Subcutaneous abdominal adipose tissue (tissue), 5 donors: ENCODE measurements around the gene EED.
A peak's percentile ranks its signal among the peaks of the same experiment; 100 is the strongest.
"Not testable (repeated sequence)": the region's sequence is repeated elsewhere in the genome, so short reads cannot be mapped to it uniquely, and the experiment has no call there.

Source experiments
- H3K27ac ChIP-seq: one replicate; pipeline ENCODE4 v1.7.0; 2013; ENCODE audit warnings: low read depth, mild to moderate bottlenecking, inconsistent platforms, low read length, moderate library complexity
- H3K27me3 ChIP-seq, 5 donors: one replicate each; pipeline ENCODE4 v1.7.0; 2013; ENCODE audit warnings: low read length in 5 of 5, inconsistent platforms in 1 of 5; ENCODE audit not compliant: control insufficient read depth in 5 of 5, insufficient read depth in 4 of 5
- H3K36me3 ChIP-seq, 5 donors: one replicate each; pipeline ENCODE4 v1.7.0; 2013; ENCODE audit warnings: low read length in 5 of 5; ENCODE audit not compliant: control insufficient read depth in 5 of 5, insufficient read depth in 5 of 5
- H3K4me1 ChIP-seq, 5 donors: one replicate each; pipeline ENCODE4 v1.7.0; 2013; ENCODE audit warnings: low read length in 5 of 5, mild to moderate bottlenecking in 3 of 5, moderate library complexity in 1 of 5; ENCODE audit not compliant: control insufficient read depth in 5 of 5, insufficient read depth in 5 of 5
- H3K4me3 ChIP-seq, 5 donors: one replicate each; pipeline ENCODE4 v1.7.0; 2013; ENCODE audit warnings: low read length in 5 of 5, low read depth in 1 of 5
- H3K9ac ChIP-seq, 5 donors: one replicate each; pipeline ENCODE4 v1.7.0; 2013; ENCODE audit warnings: low read length in 5 of 5, mild to moderate bottlenecking in 4 of 5, moderate library complexity in 3 of 5
- H3K9me3 ChIP-seq, 5 donors: one replicate each; pipeline ENCODE4 v1.7.0; 2013; ENCODE audit warnings: low read length in 5 of 5; ENCODE audit not compliant: control insufficient read depth in 5 of 5
- donor health status: healthy.
- donor health status: healthy.
- donor health status: healthy.
- donor health status: healthy.
- donor health status: healthy.

The EED gene

GRCh38 chr11:86218125-86219084 lies 26.1 kb upstream of the EED start:
- no peaks in the 10 kb centered on the region for H3K36me3 ChIP-seq
- H3K27ac ChIP-seq, result peak overlapping the region; percentile 19
- no peaks in the 10 kb centered on the region for H3K27me3 ChIP-seq
- H3K9ac ChIP-seq, result peak overlapping the region in 2 of 5 donors; percentile 17 to 55
- peak overlapping the region; percentile 14 to 63 (median 57) for H3K4me3 ChIP-seq
- H3K9me3 ChIP-seq, result no peaks in the 10 kb centered on the region
- H3K4me1 ChIP-seq, result peaks cover 0 to 16% (median 10%) of the 10 kb centered on the region in 5 donors

GRCh38 chr11:86219311-86220193 lies 25.0 kb upstream of the EED start:
- no peaks in the 10 kb centered on the region for H3K36me3 ChIP-seq
- no peak overlapping the region for H3K4me3 ChIP-seq
- H3K9ac ChIP-seq, result no peak overlapping the region
- H3K9me3 ChIP-seq, result no peaks in the 10 kb centered on the region
- H3K4me1 ChIP-seq, result peaks cover 0 to 16% (median 10%) of the 10 kb centered on the region in 5 donors
- no peaks in the 10 kb centered on the region for H3K27me3 ChIP-seq
- no peak overlapping the region for H3K27ac ChIP-seq

GRCh38 chr11:86220653-86221052 lies 23.9 kb upstream of the EED start:
- H3K4me1 ChIP-seq, result peaks cover 0 to 16% (median 10%) of the 10 kb centered on the region in 5 donors
- no peak overlapping the region for H3K9ac ChIP-seq
- H3K4me3 ChIP-seq, result no peak overlapping the region
- H3K27ac ChIP-seq, result no peak overlapping the region
- no peaks in the 10 kb centered on the region for H3K27me3 ChIP-seq
- no peaks in the 10 kb centered on the region for H3K9me3 ChIP-seq
- no peaks in the 10 kb centered on the region for H3K36me3 ChIP-seq

GRCh38 chr11:86222081-86222480 lies 22.5 kb upstream of the EED start:
- Histone ChIP-seq H3K9me3 (no peaks in the 10 kb centered on the region), H3K27ac (no peak overlapping the region), H3K9ac (no peak overlapping the region), H3K36me3 (no peaks in the 10 kb centered on the region), H3K27me3 (no peaks in the 10 kb centered on the region), H3K4me1 (peaks cover 0 to 16% (median 10%) of the 10 kb centered on the region in 5 donors), H3K4me3 (no peak overlapping the region)

- H3K9me3 ChIP-seq, H3K36me3 ChIP-seq, H3K27ac ChIP-seq, H3K9ac ChIP-seq, H3K27me3 ChIP-seq, H3K4me3 ChIP-seq, H3K4me1 ChIP-seq: not testable (repeated sequence)
These were observed 20.0 kb upstream of the EED start for GRCh38 chr11:86224575-86224974.

- not testable (repeated sequence) for H3K9me3 ChIP-seq, H3K36me3 ChIP-seq, H3K4me1 ChIP-seq, H3K9ac ChIP-seq, H3K27ac ChIP-seq, H3K27me3 ChIP-seq, H3K4me3 ChIP-seq
These were observed 19.2 kb upstream of the EED start for GRCh38 chr11:86225344-86225743.

- no peaks in the 10 kb centered on the region for H3K27me3 ChIP-seq
- H3K36me3 ChIP-seq, result no peaks in the 10 kb centered on the region
- no peak overlapping the region for H3K9ac ChIP-seq
These were observed 16.1 kb upstream of the EED start for GRCh38 chr11:86228269-86229038.

GRCh38 chr11:86229039-86229330 lies 15.6 kb upstream of the EED start:
- peaks cover 0 to 11% (median 4%) of the 10 kb centered on the region in 5 donors for H3K4me1 ChIP-seq
- H3K9ac ChIP-seq, H3K4me3 ChIP-seq, H3K9me3 ChIP-seq, H3K27me3 ChIP-seq, H3K36me3 ChIP-seq, H3K27ac ChIP-seq: not testable (repeated sequence)

More at GRCh38 chr11:86228269-86229038, 16.1 kb upstream of the EED start:
- Histone ChIP-seq H3K9me3 (no peaks in the 10 kb centered on the region), H3K4me1 (peaks cover 0 to 11% (median 4%) of the 10 kb centered on the region in 5 donors), H3K27ac (no peak overlapping the region), H3K4me3 (no peak overlapping the region)

- Histone ChIP-seq H3K36me3 (no peaks in the 10 kb centered on the region), H3K4me3 (no peak overlapping the region), H3K9ac (no peak overlapping the region), H3K27me3 (no peaks in the 10 kb centered on the region), H3K4me1 (peaks cover 0 to 11% (median 4%) of the 10 kb centered on the region in 5 donors), H3K9me3 (no peaks in the 10 kb centered on the region), H3K27ac (no peak overlapping the region)
These were observed 14.3 kb upstream of the EED start for GRCh38 chr11:86230179-86230804.
